GM19455 (cell line): Measurements from ENCODE around the gene DGKG.

ENCODE experiments used
- ATAC-seq: cut with Tn5 transposase; IDR thresholded peaks from one replicate; pipeline ENCODE4 v1.9.1; 2021; ENCODE audit not compliant: unreplicated experiment

Gene DGKG

GRCh38 chr3:186320862-186321568, 41.0 kb downstream of the DGKG start:
- ATAC-seq: no peak

- no peak for ATAC-seq
Observed at GRCh38 chr3:186319945-186320344, 42.1 kb downstream of the DGKG start.

DNA sequence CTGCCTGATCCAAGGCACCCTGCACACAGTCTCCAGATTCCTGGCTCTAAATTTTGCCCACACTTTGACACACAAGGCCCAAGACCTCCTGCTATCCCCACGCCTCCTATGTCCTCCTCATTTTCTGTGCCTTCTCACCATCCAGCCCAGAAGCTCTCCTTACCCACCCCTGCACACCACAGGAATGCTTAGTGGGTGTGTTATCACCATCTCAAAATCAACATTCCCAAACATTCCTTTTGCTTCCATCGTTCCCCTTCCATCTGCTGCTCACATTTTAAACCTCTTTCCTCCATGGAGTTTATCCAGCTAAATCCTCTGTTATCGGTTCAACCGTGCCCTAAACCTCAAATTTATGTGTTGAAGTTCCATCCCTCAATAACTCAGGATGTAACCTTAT, 43.9 kb downstream of the DGKG start:
- ATAC-seq: no peak

DNA sequence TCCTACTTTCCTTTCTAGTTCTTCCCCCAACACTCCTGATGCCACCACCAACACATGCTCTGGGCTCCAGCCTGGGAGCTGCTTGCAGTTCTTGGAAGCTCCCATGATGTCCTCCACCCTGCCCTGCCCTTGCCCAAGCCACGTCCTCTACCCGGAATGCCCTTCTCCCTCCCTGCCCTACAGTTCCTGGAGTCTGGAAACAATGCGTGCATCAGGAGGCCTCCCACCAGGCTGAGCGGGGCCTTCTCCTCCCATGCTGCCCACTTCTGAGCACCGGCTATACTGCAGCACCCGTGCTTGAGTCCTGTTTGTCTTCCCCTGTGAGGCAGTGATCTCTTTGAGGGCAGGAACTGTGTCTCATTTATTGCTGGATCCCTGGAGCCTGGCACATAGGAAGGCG, 44.6 kb downstream of the DGKG start:
- ATAC-seq: no peak

DNA sequence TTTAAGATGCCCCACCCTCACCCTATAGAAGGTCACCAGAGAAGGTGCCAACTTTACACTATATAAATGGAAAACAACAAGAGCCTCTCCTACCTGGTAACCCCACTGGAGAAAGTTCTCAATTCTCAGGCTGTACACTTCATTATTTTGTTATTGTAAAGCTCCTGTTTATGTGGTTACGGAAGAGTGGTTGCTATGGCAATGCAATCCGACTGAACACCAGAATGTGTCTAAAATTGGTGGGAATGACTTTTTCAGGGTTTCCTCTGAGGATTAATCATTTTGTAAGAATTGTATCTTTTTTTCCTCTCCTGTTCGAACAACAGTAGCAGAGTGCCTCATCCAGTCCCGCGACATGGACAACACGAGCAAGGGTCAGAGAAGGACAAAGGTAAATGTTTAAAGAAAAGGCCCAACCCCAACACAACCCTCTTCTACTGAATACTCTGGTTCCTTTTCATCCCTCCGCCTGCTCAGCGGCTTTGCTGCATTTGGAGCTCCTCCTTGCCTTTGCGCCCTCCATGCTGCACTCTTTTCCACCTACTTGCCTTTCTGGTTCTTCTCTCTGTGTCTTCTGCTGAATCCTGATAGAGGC, 45.3 kb downstream of the DGKG start:
- no peak for ATAC-seq

GRCh38 chr3:186315581-186316354, 46.3 kb downstream of the DGKG start:
- ATAC-seq: no peak

GRCh38 chr3:186314896-186315295, 47.1 kb downstream of the DGKG start:
- no peak for ATAC-seq

DNA sequence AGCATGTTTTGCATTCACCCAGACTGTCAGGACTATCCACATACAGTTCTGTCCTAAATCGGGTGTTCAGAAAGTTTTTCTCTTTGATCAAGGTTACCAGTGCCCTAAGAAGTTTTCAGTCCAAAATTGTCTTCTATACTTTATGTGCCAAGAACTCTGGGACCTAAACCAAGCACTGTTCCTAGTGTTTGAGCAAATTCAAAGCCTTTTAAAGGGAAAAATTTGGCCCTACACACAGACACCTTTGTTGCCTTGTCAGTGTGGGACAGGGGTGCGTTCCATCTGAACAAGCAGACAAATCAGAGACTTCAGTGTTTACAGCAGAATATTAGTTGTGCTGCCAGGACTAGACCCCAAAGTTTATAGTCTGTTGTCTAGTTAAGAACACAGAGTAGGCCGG, 50.6 kb downstream of the DGKG start:
- no peak for ATAC-seq

DNA sequence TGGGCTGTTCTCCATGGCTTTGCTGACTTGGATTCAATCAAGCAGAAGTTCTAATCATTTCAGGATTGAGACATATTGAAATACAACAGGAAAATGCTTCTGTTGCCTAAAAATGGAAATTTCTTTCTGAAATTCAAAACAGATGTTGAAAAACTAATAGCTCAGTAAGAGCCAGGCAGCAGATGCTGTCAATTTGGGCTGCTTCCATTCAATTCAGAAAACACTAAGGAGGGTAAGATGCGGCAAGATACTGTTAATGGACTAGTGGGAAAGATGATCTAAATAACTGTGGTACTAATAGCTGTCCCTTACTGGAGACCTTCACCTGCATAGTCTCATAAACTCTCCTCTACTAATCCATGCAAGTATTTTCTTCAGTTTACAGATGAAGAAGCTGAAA, 53.5 kb downstream of the DGKG start:
- ATAC-seq: no peak

GRCh38 chr3:186307594-186308221, 54.3 kb downstream of the DGKG start:
- ATAC-seq: no peak

DNA sequence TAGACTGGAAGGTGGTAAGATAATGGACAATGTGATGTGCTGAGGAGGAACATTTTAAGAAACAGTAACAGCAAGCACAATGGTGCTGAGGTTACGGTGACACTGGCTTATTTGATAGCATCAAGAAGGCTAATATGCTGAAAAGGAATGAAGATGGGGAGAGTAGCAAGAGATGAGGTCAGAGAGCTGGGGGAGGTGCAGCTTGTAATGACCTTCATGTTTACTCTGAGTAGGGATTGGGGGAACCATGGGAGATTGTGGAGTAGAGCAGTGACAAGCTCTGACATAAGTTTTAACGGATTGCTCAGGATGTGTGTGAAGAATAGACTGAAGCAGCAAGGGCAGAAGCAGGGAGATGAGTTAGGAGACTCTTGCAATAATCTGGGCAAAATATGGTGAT, 56.7 kb downstream of the DGKG start:
- ATAC-seq: no peak

DNA sequence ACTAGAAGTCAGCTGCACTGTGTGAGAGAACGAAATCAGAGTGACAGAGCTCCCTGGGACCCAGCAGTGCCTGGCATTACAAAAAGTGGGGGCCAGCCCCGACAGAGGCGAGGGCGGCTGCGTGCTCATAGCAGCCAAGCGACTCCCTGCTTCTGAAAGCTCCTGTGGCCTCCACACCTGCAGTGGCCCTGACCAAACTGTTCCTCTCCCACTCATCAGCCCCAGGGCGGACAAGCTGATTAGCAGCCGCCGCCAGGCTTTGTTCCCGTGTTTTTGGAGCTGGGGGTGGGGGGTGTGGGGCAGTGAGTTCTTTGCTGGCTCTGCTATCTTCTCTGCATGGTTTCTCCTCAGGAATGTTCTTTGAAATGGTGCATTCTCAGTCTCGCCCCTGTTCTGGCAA, 58.1 kb downstream of the DGKG start:
- ATAC-seq: no peak

DNA sequence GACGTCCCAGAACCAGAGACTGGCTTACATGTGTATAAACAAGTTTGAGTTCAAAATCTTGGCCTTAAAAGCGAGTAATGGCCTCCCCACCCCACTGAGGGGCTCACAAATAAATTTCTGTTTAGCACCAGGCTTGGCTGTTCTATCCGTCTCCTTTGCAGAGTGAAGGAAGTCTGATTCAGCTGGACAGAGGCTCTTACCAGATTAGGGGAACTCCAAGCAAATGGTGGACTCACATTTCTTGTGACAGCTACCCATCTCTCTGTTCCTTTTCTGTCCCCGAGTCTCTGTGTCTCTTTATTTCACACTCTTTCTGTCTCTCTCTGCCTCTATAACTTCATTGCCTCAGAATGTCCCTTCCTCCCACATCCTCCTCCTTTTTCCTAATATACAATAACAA, 62.7 kb downstream of the DGKG start:
- ATAC-seq: no peak

DNA sequence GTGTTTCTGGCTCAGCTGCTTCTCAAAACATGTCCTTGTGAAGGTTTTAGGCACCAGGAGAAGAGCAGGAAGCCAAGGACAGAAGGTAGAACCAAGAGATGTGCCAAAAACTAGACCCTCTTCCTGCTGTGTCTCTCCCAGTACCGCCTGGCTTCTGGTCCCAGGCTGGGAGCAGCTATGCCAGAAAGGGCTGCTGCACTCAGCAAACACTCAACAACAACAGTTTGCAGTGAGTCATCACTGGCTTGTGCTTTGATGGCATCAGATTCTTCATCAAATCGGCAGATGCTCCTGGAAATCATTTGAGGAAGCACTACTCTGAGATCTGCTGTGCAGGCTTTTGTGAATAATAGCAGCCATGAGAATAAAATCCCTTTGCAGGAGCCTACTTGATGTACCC, 63.2 kb downstream of the DGKG start:
- no peak for ATAC-seq

DNA sequence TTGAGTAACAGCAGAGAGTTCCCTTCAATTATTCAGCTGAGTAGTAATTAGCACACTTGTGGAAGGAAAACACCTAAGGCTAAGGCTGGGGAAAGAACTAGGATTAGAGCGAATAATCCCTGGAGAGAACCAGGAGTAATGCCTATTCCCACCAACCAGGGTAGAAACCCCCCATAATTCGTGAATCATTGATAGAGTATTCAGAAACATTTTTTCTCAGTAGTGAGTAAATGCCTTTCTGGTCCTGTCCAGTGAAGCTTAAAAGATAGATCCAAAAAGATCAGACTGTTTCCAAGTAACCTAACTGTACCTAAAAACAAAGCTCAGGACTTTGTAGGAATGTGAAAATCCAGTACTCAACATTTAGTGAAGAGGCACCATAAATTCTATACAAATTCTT, 71.2 kb downstream of the DGKG start:
- no peak for ATAC-seq

DNA sequence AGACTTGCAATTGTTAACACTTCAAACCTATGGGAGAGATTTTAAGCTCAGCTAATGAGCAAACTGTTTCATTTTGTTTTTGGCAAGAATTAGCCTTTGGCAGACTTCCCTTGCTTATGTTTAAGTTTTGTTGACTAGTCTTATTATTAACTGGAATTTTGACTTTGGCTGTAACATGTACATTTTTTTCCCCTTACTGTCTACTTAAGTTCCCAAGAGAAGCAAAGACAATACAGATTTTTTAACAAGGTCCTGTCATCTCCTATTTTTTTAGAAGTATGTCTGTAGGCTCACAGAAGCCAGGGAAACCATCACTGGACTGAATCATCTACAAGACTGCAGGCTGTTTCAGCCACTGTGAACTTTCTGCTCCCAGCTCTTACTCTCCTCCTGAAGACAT, 74.3 kb downstream of the DGKG start:
- ATAC-seq: no peak

DNA sequence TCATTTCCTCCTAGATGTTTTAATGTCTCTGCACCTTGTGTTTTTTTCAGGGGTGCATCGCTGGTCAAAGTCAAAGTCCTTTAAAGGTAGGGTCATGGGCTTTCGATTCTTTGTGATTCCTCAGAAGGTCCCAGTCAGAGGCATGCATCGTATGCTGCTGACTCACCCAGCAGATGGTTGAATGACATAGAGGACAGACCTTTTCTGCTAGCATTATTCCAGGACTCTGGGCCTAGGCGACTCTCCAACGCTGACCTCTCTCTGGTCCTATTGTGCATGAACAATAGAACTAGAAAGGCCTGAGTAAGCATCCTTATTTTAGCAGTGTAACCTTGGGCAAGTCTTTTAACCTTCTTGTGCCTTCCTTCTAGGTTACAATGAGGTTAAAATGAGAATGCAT, 75.9 kb downstream of the DGKG start:
- ATAC-seq: no peak

DNA sequence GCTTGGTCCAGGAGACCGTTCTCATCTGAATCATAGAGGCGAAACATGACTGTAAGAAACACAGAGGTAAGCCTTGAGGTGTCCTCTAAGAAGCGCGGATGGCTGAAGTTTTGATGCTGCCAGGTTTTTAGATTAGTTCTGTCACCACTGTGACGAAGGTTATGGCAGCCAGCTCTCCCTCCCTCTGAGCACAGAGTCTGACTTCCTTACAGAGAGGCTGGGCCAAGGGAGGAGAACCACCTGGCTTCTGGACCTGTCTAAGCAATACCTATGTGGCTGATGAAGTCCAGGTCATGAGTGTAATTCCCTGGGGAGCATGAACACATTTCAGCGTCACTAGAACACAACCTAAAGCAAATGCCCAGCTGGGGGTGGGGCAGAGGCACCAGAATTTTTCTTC, 77.4 kb downstream of the DGKG start:
- ATAC-seq: no peak

GRCh38 chr3:186284349-186284652, 77.7 kb downstream of the DGKG start:
- ATAC-seq: no peak

DNA sequence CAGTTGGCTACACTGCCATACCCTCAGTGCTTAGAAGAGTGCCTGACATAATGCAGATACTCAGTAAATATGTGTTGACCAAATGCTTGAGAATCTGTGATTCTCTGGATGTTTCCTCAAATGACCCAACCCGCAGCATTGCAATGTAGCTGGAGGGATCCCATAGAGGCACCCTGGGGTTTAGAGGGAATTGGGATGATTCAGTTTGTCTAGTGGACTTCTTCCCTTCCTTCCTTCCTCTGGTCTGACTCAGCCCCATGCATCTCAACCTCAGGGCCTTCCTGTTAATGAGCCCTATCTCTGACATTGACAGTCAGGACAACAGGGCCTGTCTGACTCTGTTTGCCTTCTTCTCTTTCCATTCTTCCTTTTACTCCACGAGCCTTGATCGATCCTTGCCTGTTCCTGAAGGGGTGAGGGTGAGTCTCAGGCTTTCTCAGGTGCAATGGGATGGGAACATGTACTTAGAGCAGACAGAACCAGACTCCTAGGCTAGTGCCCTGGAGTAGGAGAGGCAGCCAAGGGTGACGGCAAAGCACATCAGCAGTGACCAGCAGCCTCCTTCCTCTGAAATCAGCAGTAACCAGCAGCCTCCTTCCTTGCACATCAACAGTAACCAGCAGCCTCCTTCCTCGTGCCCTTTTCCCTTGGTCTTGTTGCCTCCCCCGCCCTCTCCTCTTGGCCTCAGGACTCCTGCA, 78.2 kb downstream of the DGKG start:
- ATAC-seq: no peak

- no peak for ATAC-seq
Observed at GRCh38 chr3:186283096-186283495, 78.9 kb downstream of the DGKG start.
